ENCODE data around the gene TTLL4. TPM values are rescaled to one million over a fixed set of nuclear protein-coding genes. Genes with fewer than 3 reads are reported as not detected.
A peak's percentile ranks its signal among the peaks of the same experiment; 100 is the strongest.
"Not testable (repeated sequence)": the region's sequence is repeated elsewhere in the genome, so short reads cannot be mapped to it uniquely, and the experiment has no call there.

The TTLL4 gene
- total RNA-seq: 10 to 100 TPM; 33.7 to 46.6 TPM

- CTCF ChIA-PET: interaction anchor here (0.6 to 2.4 kb wide), 20 partner anchors 9 to 350 kb away, joined by 3 to 13 read pairs (median 4); no protein-coding TSS in a partner anchor
- Mint-ChIP-seq H3K27me3 (no peaks in the 10 kb centered on the region), H3K4me3 (peak within 1 kb of the TSS; percentile 96), H3K27ac (peak within 1 kb of the TSS; percentile 80), H3K36me3 (ENCODE audit: low read depth) (peaks cover 2% of the 10 kb centered on the region), H3K4me1 (peaks cover 20% of the 10 kb centered on the region), H3K9me3 (ENCODE audit: low read depth) (no peaks in the 10 kb centered on the region)
- POLR2A ChIA-PET: interaction anchor here (0.6 to 1.2 kb wide), 4 partner anchors 39 to 441 kb away, joined by 3 to 5 read pairs (median 4); partner anchors contain the start of genes BCS1L, RNF25, STK36 and ZNF142
- intact Hi-C loops (cut with DNase I, micrococcal nuclease): loop anchor here (1.0 to 5.0 kb wide), 15 partner anchors 39 to 677 kb away; partner anchors contain the start of genes BCS1L (in 2 of the 2), ZNF142 (in 2 of the 2), AAMP (in 1 of the 2) and CNOT9 (in 1 of the 2)
- ATAC-seq (peak; percentile 98), DNase-seq (peak; percentile 99)
Measured at GRCh38 chr2:218710687-218711549, at the start of gene TTLL4. Gene TTLL4 (plus strand): TSS chr2:218710835. CDS start chr2:218737677, 26,842 bp downstream.

GRCh38 chr2:218662377-218662776 is 48.3 kb upstream of the TTLL4 start:
- CTCF ChIA-PET: interaction anchor here (5.0 kb wide), 1 partner anchor 13 kb away, joined by 38 read pairs; no protein-coding TSS in a partner anchor

GRCh38 chr2:218662827-218663226 is 47.8 kb upstream of the TTLL4 start:
- Mint-ChIP-seq H3K4me1 (peaks cover 25% of the 10 kb centered on the region), H3K36me3 (ENCODE audit: low read depth) (peaks cover 48% of the 10 kb centered on the region), H3K4me3 (no peak overlapping the region), H3K27me3 (no peaks in the 10 kb centered on the region), H3K27ac (no peak overlapping the region), H3K9me3 (ENCODE audit: low read depth) (no peaks in the 10 kb centered on the region)
- DNase-seq: no peak
- POLR2A ChIA-PET: no interaction called here
- CTCF ChIA-PET: interaction anchor here (0.9 kb wide), 1 partner anchor 48 kb away, joined by 5 read pairs; the partner anchor contains the start of gene TTLL4
- intact Hi-C loops (cut with DNase I, micrococcal nuclease): no loop called here
- ATAC-seq: no peak

More at GRCh38 chr2:218662377-218662776, 48.3 kb upstream of the TTLL4 start:
- peaks cover 28% of the 10 kb centered on the region for H3K4me1 Mint-ChIP-seq
- no peak overlapping the region for H3K4me3 Mint-ChIP-seq
- intact Hi-C loops (cut with DNase I, micrococcal nuclease): no loop called here
- H3K36me3 Mint-ChIP-seq (ENCODE audit: low read depth): peaks cover 51% of the 10 kb centered on the region
- H3K27ac Mint-ChIP-seq: peak overlapping the region; percentile 2
- ATAC-seq (no peak), DNase-seq (no peak)
- no peaks in the 10 kb centered on the region for H3K9me3 Mint-ChIP-seq (ENCODE audit: low read depth)
- no peaks in the 10 kb centered on the region for H3K27me3 Mint-ChIP-seq
- POLR2A ChIA-PET: no interaction called here

GRCh38 chr2:218663901-218664300 is 46.7 kb upstream of the TTLL4 start:
- intact Hi-C loops (cut with DNase I, micrococcal nuclease): no loop called here
- ChIA-PET POLR2A (no interaction called here), CTCF (no interaction called here)
- Mint-ChIP-seq H3K36me3 (ENCODE audit: low read depth) (peaks cover 41% of the 10 kb centered on the region), H3K9me3 (ENCODE audit: low read depth) (no peaks in the 10 kb centered on the region), H3K27ac (no peak overlapping the region), H3K27me3 (no peaks in the 10 kb centered on the region), H3K4me3 (no peak overlapping the region), H3K4me1 (peaks cover 18% of the 10 kb centered on the region)
- ATAC-seq (no peak), DNase-seq (no peak)

- Mint-ChIP-seq H3K36me3 (ENCODE audit: low read depth) (peaks cover 38% of the 10 kb centered on the region), H3K27ac (no peak overlapping the region), H3K9me3 (ENCODE audit: low read depth) (no peaks in the 10 kb centered on the region), H3K27me3 (no peaks in the 10 kb centered on the region), H3K4me3 (no peak overlapping the region), H3K4me1 (peaks cover 16% of the 10 kb centered on the region)
- CTCF ChIA-PET: interaction anchor here (1.0 kb wide), 1 partner anchor 16 kb away, joined by 3 read pairs; no protein-coding TSS in a partner anchor
- intact Hi-C loops (cut with DNase I, micrococcal nuclease): no loop called here
- no peak for DNase-seq
- POLR2A ChIA-PET: no interaction called here
- no peak for ATAC-seq
Measured at GRCh38 chr2:218664653-218665052, 46.0 kb upstream of the TTLL4 start.

GRCh38 chr2:218671097-218671653 is 39.5 kb upstream of the TTLL4 start:
- POLR2A ChIA-PET: interaction anchor here (0.6 to 1.9 kb wide), 4 partner anchors 12 to 221 kb away, joined by 3 to 17 read pairs (median 6); partner anchors contain the start of genes BCS1L, TTLL4 and ZNF142
- intact Hi-C loops (cut with DNase I, micrococcal nuclease): loop anchor here in 1 of 2 experiments (1.0 to 5.0 kb wide), 4 partner anchors 176 to 379 kb away; partner anchors contain the start of gene TMBIM1
- Mint-ChIP-seq H3K27me3 (no peaks in the 10 kb centered on the region), H3K4me3 (peak overlapping the region; percentile 95), H3K36me3 (ENCODE audit: low read depth) (peaks cover 5% of the 10 kb centered on the region), H3K9me3 (ENCODE audit: low read depth) (no peaks in the 10 kb centered on the region), H3K27ac (peak overlapping the region; percentile 87), H3K4me1 (peaks cover 22% of the 10 kb centered on the region)
- CTCF ChIA-PET: interaction anchor here (0.6 to 5.9 kb wide), 11 partner anchors 12 to 587 kb away, joined by 3 to 33 read pairs (median 4); partner anchors contain the start of genes AAMP, BCS1L, PNKD and ZNF142
- no peak for DNase-seq
- peak; percentile 10 for ATAC-seq

GRCh38 chr2:218671654-218672566 is 38.7 kb upstream of the TTLL4 start, which contains the start of the genes RNF25 and STK36:
Gene RNF25 (minus strand): TSS chr2:218672002. CDS start chr2:218671970, 32 bp downstream.
Gene STK36 (plus strand): TSS chr2:218672086. CDS start chr2:218672830, 744 bp downstream.
- ATAC-seq (peak; percentile 98), DNase-seq (peak; percentile 90)
- CTCF ChIA-PET: interaction anchor here (0.6 to 5.9 kb wide), 14 partner anchors 13 to 401 kb away, joined by 3 to 33 read pairs (median 4); partner anchors contain the start of genes AAMP, BCS1L, PNKD and ZNF142
- intact Hi-C loops (cut with DNase I, micrococcal nuclease): loop anchor here (1.0 to 5.0 kb wide), 7 partner anchors 13 to 380 kb away; partner anchors contain the start of genes BCS1L (in 2 of the 2), ZNF142 (in 2 of the 2), CNOT9 (in 1 of the 2) and TMBIM1 (in 1 of the 2)
- Mint-ChIP-seq H3K27ac (peak within 1 kb of the TSS; percentile 87), H3K4me1 (peaks cover 22% of the 10 kb centered on the region), H3K4me3 (peak within 1 kb of the TSS; percentile 95), H3K36me3 (ENCODE audit: low read depth) (peaks cover 5% of the 10 kb centered on the region), H3K9me3 (ENCODE audit: low read depth) (no peaks in the 10 kb centered on the region), H3K27me3 (no peaks in the 10 kb centered on the region)
- POLR2A ChIA-PET: interaction anchor here (0.9 to 1.9 kb wide), 4 partner anchors 12 to 39 kb away, joined by 3 to 17 read pairs (median 6); partner anchors contain the start of genes BCS1L, TTLL4 and ZNF142

- intact Hi-C loops (cut with DNase I, micrococcal nuclease): no loop called here
- Mint-ChIP-seq H3K4me1 (no peaks in the 10 kb centered on the region), H3K27ac (no peak overlapping the region), H3K4me3 (no peak overlapping the region), H3K36me3 (ENCODE audit: low read depth) (peaks cover 4% of the 10 kb centered on the region), H3K9me3 (ENCODE audit: low read depth) (no peaks in the 10 kb centered on the region), H3K27me3 (no peaks in the 10 kb centered on the region)
- ChIA-PET CTCF (interaction anchor here (0.7 kb wide), 1 partner anchor 84 kb away, joined by 3 read pairs; no protein-coding TSS in a partner anchor), POLR2A (no interaction called here)
- DNase-seq: no peak
- no peak for ATAC-seq
Measured at GRCh38 chr2:218679119-218679518, 31.5 kb upstream of the TTLL4 start.

GRCh38 chr2:218680061-218680460 is 30.6 kb upstream of the TTLL4 start:
- ChIA-PET POLR2A (no interaction called here), CTCF (no interaction called here)
- peaks cover 4% of the 10 kb centered on the region for H3K36me3 Mint-ChIP-seq (ENCODE audit: low read depth)
- H3K4me3 Mint-ChIP-seq: no peak overlapping the region
- H3K9me3 Mint-ChIP-seq (ENCODE audit: low read depth): no peaks in the 10 kb centered on the region
- intact Hi-C loops (cut with DNase I, micrococcal nuclease): no loop called here
- DNase-seq: no peak
- H3K27me3 Mint-ChIP-seq: no peaks in the 10 kb centered on the region
- H3K4me1 Mint-ChIP-seq: no peaks in the 10 kb centered on the region
- no peak overlapping the region for H3K27ac Mint-ChIP-seq
- no peak for ATAC-seq

- H3K4me3 Mint-ChIP-seq; H3K4me1 Mint-ChIP-seq; H3K36me3 Mint-ChIP-seq (ENCODE audit: low read depth); H3K27ac Mint-ChIP-seq; intact Hi-C loops (cut with DNase I, micrococcal nuclease); H3K9me3 Mint-ChIP-seq (ENCODE audit: low read depth); H3K27me3 Mint-ChIP-seq: not testable (repeated sequence)
- peak; percentile 95 for ATAC-seq
- DNase-seq: peak; percentile 44
- ChIA-PET CTCF (interaction anchor here (0.6 to 2.6 kb wide), 27 partner anchors 10 to 396 kb away, joined by 3 to 13 read pairs (median 4); partner anchors contain the start of genes CATIP, RNF25, STK36 and TTLL4), POLR2A (interaction anchor here (0.9 kb wide), 1 partner anchor 160 kb away, joined by 3 read pairs; no protein-coding TSS in a partner anchor)
Measured at GRCh38 chr2:218687400-218688060, 23.1 kb upstream of the TTLL4 start.
